ENCODE measurements around the gene LYZL6.

GRCh38 chr17:35981908-35982330 lies 38.4 kb upstream of the LYZL6 start:
- TF ChIP-seq CTCF (IDR thresholded peaks at IDR 0.05) (no peak), EP300 (IDR thresholded peaks at IDR 0.05) (no peak), POLR2A (IDR thresholded peaks at IDR 0.05) (no peak)

All from tibial nerve (tissue), 4 donors.